Liver (tissue), 3 donors: Measurements from ENCODE around the gene ACP1.

Source experiments
- FOXA1 ChIP-seq: IDR thresholded peaks from 2 replicates; pipeline ENCODE4 v1.6.1; 2016; ENCODE audit warnings: antibody characterized with exemption
- RAD21 ChIP-seq, 2 donors: IDR thresholded peaks; 2 replicates each; pipeline ENCODE4 v1.6.1; 2016; ENCODE audit warnings: antibody characterized with exemption in 2 of 2, mild to moderate bottlenecking in 2 of 2
- YY1 ChIP-seq: IDR thresholded peaks from 2 replicates; pipeline ENCODE4 v1.6.1; 2016; ENCODE audit warnings: antibody characterized with exemption, mild to moderate bottlenecking
- TF ChIP-seq, protein P1 (sequence below): fragments of 150-350 bp; IDR thresholded peaks from 2 replicates; pipeline ENCODE4 v1.5.1; 2017; ENCODE audit warnings: improper control_type of control experiment, low read depth, low read length; ENCODE audit not compliant: missing input control
- TF ChIP-seq, protein P2 (sequence below): IDR thresholded peaks from 2 replicates; pipeline ENCODE4 v1.6.1; 2016; ENCODE audit warnings: antibody characterized with exemption
- donor health status: healthy.
- donor health status: healthy.

DNA sequence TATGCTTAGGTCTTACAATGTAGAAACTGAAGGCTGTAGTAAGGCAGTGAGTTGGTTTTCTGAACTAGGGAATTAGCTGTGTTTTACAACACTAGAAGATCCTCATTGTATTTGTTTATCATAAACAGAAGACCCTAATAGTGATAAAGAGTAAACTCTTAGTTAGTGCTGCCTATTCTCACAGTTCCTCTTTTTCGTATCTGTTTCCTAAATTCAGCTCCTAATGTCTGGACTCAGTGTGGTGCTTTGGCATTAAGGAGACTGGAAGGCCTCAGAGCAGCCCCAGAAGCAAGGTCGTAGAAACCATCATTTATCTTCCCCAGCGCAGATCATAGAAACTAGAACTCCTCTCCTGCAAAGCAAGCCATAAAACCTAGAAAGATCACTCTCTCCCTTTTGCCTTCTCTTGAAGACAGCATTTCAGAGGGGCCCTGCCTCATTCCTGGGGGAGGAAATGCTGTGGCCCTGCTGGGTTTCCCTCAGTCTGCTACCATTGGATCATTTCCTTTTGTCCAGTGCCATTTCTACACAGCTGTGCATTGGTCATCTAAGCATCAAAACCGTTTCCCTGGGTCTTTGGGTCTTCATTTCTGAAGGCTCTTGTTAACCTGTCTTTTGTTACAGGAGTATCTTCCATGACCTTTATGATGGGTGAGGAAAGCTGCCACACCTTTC is 4.7 kb downstream of the ACP1 start:
- TF ChIP-seq, protein P1, sequence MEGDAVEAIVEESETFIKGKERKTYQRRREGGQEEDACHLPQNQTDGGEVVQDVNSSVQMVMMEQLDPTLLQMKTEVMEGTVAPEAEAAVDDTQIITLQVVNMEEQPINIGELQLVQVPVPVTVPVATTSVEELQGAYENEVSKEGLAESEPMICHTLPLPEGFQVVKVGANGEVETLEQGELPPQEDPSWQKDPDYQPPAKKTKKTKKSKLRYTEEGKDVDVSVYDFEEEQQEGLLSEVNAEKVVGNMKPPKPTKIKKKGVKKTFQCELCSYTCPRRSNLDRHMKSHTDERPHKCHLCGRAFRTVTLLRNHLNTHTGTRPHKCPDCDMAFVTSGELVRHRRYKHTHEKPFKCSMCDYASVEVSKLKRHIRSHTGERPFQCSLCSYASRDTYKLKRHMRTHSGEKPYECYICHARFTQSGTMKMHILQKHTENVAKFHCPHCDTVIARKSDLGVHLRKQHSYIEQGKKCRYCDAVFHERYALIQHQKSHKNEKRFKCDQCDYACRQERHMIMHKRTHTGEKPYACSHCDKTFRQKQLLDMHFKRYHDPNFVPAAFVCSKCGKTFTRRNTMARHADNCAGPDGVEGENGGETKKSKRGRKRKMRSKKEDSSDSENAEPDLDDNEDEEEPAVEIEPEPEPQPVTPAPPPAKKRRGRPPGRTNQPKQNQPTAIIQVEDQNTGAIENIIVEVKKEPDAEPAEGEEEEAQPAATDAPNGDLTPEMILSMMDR: no peak
- TF ChIP-seq RAD21 (IDR thresholded peaks at IDR 0.05) (no peak), FOXA1 (no peak), YY1 (no peak)
- TF ChIP-seq, protein P2, sequence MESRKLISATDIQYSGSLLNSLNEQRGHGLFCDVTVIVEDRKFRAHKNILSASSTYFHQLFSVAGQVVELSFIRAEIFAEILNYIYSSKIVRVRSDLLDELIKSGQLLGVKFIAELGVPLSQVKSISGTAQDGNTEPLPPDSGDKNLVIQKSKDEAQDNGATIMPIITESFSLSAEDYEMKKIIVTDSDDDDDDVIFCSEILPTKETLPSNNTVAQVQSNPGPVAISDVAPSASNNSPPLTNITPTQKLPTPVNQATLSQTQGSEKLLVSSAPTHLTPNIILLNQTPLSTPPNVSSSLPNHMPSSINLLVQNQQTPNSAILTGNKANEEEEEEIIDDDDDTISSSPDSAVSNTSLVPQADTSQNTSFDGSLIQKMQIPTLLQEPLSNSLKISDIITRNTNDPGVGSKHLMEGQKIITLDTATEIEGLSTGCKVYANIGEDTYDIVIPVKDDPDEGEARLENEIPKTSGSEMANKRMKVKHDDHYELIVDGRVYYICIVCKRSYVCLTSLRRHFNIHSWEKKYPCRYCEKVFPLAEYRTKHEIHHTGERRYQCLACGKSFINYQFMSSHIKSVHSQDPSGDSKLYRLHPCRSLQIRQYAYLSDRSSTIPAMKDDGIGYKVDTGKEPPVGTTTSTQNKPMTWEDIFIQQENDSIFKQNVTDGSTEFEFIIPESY: no peak
